Osteoblast (primary cell): ENCODE results near the gene PPP2CA. TPM values are rescaled to one million over a fixed set of nuclear protein-coding genes. Genes with fewer than 3 reads are reported as not detected.

Experiments
- DNase-seq: peaks from one replicate; pipeline ENCODE4 v3.0.0; 2011; ENCODE audit warnings: low spot score, mixed read lengths; ENCODE audit not compliant: insufficient read length; ENCODE audit errors: missing footprints
- H2AFZ ChIP-seq: 2 replicates; pipeline ENCODE4 v1.6.0; 2011; ENCODE audit warnings: mild to moderate bottlenecking, low read length
- H3K27ac ChIP-seq: 2 replicates; pipeline ENCODE4 v1.5.1; 2011; ENCODE audit warnings: mild to moderate bottlenecking, low read depth, low read length, moderate library complexity
- H3K27me3 ChIP-seq: 2 replicates; pipeline ENCODE4 v1.6.0; 2012; ENCODE audit warnings: mild to moderate bottlenecking, control low read depth, inconsistent platforms, low read length, moderate library complexity; ENCODE audit not compliant: insufficient read depth
- H3K36me3 ChIP-seq: 2 replicates; pipeline ENCODE4 v1.5.1; 2011; ENCODE audit warnings: mild to moderate bottlenecking, low read length, control low read depth, moderate library complexity; ENCODE audit not compliant: insufficient read depth
- H3K4me1 ChIP-seq: 2 replicates; pipeline ENCODE4 v1.5.1; 2011; ENCODE audit warnings: mild to moderate bottlenecking, low read length, control low read depth, moderate library complexity; ENCODE audit not compliant: insufficient read depth
- H3K4me2 ChIP-seq: 2 replicates; pipeline ENCODE4 v1.6.0; 2011; ENCODE audit warnings: mild to moderate bottlenecking, low read length; ENCODE audit not compliant: insufficient read depth
- H3K4me3 ChIP-seq: fragments of 200-600 bp; sonication (generic); 3 replicates; pipeline ENCODE4 v1.5.1; 2012; ENCODE audit warnings: mild to moderate bottlenecking, low read length, inconsistent platforms; ENCODE audit not compliant: insufficient read depth
- H3K79me2 ChIP-seq: 2 replicates; pipeline ENCODE4 v1.6.0; 2012; ENCODE audit warnings: mild to moderate bottlenecking, low read length, control low read depth, inconsistent platforms; ENCODE audit not compliant: insufficient read depth
- H3K9me3 ChIP-seq: 2 replicates; pipeline ENCODE4 v1.5.1; 2011; ENCODE audit warnings: low read depth, low read length, control low read depth
- H4K20me1 ChIP-seq: 2 replicates; pipeline ENCODE4 v1.6.0; 2012; ENCODE audit warnings: mild to moderate bottlenecking, low read length, control low read depth; ENCODE audit not compliant: insufficient read depth
- total RNA-seq: library from RNA; depleted of rRNA; stranded (reverse); fragments of >200 nt; gene quantifications from 2 replicates; pipeline ENCODE4 v1.2.3, GENCODE V29; 2012
- TF ChIP-seq, protein P1 (sequence below): IDR thresholded peaks from 2 replicates; pipeline ENCODE4 v1.5.1; 2011; ENCODE audit warnings: mild to moderate bottlenecking, low read depth, low read length, moderate library complexity; ENCODE audit errors: extremely low read depth

PPP2CA gene
- total RNA-seq, result 44.2 and 55.4 TPM in 2 replicates

DNA sequence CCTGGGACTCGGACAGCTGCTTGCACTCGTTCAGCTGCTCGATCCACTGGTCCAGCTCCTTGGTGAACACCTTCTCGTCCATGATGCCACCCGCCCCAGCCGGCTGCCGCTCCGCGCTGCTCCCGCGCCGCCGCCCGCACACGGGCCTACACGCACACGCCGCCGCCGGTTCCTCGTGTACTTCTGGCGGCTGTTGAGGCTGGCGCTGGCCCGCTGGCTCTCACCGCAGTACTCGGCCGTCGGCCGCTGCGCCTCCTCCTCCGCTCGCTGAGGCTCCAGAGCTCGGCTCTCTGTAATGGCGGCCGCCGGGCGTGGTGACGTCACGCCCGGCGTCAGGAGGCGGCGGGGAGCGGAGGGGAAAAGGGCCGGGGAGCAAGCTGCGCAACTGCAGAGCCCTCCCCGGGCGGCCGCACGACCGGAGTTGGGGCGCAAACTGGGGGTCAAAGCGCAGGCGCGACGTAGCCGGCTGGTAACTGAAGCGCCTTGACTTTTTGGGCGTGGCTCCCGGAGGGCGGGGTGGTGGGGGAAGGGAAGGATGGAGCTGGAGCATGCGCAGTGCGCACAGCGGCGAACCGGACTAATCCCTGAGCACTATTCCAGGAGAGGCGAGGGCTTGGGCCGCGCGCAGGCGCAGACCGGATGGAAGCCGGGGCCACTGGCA, at the start of gene PPP2CA:
TSS of gene PPP2CA (minus strand) at position 294 of the 661 bp plus-strand sequence. CDS start at position 82, 212 bp downstream.
- Histone ChIP-seq H3K4me2 (peak within 1 kb of the TSS; percentile 93), H3K4me3 (peak within 1 kb of the TSS; percentile 95), H2AFZ (peak within 1 kb of the TSS; percentile 99), H4K20me1 (peaks cover 42% of the 10 kb centered on the region), H3K36me3 (no peaks in the 10 kb centered on the region), H3K79me2 (peaks cover 57% of the 10 kb centered on the region), H3K9me3 (no peaks in the 10 kb centered on the region), H3K4me1 (peaks cover 29% of the 10 kb centered on the region), H3K27me3 (no peaks in the 10 kb centered on the region), H3K27ac (peak within 1 kb of the TSS; percentile 99)
- TF ChIP-seq, protein P1, sequence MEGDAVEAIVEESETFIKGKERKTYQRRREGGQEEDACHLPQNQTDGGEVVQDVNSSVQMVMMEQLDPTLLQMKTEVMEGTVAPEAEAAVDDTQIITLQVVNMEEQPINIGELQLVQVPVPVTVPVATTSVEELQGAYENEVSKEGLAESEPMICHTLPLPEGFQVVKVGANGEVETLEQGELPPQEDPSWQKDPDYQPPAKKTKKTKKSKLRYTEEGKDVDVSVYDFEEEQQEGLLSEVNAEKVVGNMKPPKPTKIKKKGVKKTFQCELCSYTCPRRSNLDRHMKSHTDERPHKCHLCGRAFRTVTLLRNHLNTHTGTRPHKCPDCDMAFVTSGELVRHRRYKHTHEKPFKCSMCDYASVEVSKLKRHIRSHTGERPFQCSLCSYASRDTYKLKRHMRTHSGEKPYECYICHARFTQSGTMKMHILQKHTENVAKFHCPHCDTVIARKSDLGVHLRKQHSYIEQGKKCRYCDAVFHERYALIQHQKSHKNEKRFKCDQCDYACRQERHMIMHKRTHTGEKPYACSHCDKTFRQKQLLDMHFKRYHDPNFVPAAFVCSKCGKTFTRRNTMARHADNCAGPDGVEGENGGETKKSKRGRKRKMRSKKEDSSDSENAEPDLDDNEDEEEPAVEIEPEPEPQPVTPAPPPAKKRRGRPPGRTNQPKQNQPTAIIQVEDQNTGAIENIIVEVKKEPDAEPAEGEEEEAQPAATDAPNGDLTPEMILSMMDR, result no peak
- peak; percentile 98 for DNase-seq

DNA sequence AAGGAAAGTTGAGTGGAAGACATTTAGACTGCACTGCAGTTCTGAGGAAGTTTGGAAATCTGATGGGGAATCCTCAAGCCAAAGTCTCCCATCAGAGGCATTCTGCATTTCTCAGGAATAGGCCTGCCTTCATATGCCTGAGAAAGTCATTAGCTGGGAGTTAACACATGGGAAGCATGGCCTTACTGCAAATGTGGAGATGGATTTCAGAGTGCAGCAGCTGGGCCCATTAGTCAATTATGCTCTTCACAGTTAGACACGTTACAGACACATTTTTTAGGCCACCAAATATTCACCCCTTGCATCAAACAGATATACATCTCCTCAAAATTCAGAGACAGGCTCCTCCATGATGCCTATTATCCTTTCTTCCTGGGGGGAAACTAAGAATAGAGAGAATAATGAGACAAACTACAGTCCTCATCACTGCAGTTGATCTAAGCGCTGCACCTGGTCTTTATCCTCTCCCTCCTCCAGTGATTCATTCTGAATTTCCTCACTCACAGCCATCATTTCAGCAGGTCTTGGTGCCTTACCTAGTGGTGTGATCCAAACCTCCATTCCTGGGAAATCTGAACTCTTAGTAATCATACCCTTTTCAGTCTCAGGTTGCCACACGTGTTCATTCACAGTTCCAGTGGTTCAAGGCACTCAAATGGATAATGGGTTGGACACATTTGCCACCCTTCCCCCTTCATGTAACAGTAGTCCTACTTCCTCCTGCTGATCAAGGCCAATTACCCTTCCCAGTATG, 47.9 kb upstream of the PPP2CA start:
- H3K36me3 ChIP-seq, result no peaks in the 10 kb centered on the region
- no peak overlapping the region for H3K4me3 ChIP-seq
- no peak overlapping the region for H3K27ac ChIP-seq
- TF ChIP-seq, protein P1, result no peak
- no peaks in the 10 kb centered on the region for H3K9me3 ChIP-seq
- DNase-seq, result no peak
- H3K79me2 ChIP-seq, result no peaks in the 10 kb centered on the region
- no peak overlapping the region for H2AFZ ChIP-seq
- no peaks in the 10 kb centered on the region for H3K4me1 ChIP-seq
- no peaks in the 10 kb centered on the region for H4K20me1 ChIP-seq
- H3K27me3 ChIP-seq, result no peaks in the 10 kb centered on the region
- no peak overlapping the region for H3K4me2 ChIP-seq

DNA sequence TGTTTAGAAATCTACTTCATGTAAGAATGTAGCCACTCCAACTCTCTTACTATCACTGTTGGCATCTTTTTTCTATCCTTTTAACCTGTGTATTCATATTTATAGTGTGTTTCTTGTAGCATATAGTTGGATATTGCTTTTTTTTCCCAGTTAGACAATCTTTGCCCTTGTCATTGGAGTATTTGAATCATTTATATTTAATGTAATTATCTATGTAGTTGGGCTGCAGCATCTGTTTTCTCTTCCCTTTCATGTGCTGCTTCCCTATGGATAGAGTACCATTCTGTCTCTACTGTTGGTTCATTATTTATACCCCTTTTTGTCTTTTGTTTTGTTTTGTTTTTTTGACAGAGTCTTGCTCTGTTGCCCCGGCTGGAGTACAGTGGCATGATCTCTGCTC, 45.2 kb upstream of the PPP2CA start:
- H3K4me2 ChIP-seq, result no peak overlapping the region
- TF ChIP-seq, protein P1, result no peak
- no peaks in the 10 kb centered on the region for H3K79me2 ChIP-seq
- no peak overlapping the region for H3K4me3 ChIP-seq
- H4K20me1 ChIP-seq, result no peaks in the 10 kb centered on the region
- no peaks in the 10 kb centered on the region for H3K36me3 ChIP-seq
- no peaks in the 10 kb centered on the region for H3K9me3 ChIP-seq
- H3K27me3 ChIP-seq, result no peaks in the 10 kb centered on the region
- no peaks in the 10 kb centered on the region for H3K4me1 ChIP-seq
- DNase-seq, result no peak
- H2AFZ ChIP-seq, result no peak overlapping the region
- H3K27ac ChIP-seq, result no peak overlapping the region

DNA sequence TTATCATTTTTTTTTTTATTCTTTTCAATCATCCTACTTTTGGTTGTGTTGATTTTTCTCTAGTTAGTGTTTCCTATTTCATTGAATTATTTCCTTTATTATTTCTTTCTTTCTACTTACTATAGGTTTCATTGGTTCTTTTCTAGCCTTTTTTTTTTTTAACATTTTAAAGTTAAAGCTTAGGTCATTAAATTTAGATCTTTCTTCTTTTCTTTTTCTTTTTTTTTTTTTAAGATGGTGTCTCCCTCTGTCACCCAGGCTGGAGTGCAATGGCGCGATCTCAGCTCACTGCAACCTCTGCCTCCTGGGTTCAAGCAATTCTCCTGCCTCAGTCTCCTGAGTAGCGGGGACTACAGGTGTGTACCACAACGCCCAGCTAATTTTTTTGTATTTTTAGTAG, 43.0 kb upstream of the PPP2CA start:
- DNase-seq, result no peak
- TF ChIP-seq, protein P1, result no peak
- Histone ChIP-seq H3K27me3 (no peaks in the 10 kb centered on the region), H3K79me2 (no peaks in the 10 kb centered on the region), H3K4me2 (no peak overlapping the region), H2AFZ (no peak overlapping the region), H3K27ac (no peak overlapping the region), H3K4me3 (no peak overlapping the region), H3K36me3 (no peaks in the 10 kb centered on the region), H4K20me1 (no peaks in the 10 kb centered on the region), H3K9me3 (no peaks in the 10 kb centered on the region), H3K4me1 (no peaks in the 10 kb centered on the region)
